NOMO-1 treated with DMSO at 0.1 percent for 48 hours (cell line): ENCODE results near the gene POLR2J2.
"Not testable (repeated sequence)": the region's sequence is repeated elsewhere in the genome, so short reads cannot be mapped to it uniquely, and the experiment has no call there.

Source experiments
- DNase-seq: peaks from one replicate; lab custom pipeline; 2025; ENCODE audit not compliant: unreplicated experiment; lab: John Stamatoyannopoulos, UW

POLR2J2 gene

DNA sequence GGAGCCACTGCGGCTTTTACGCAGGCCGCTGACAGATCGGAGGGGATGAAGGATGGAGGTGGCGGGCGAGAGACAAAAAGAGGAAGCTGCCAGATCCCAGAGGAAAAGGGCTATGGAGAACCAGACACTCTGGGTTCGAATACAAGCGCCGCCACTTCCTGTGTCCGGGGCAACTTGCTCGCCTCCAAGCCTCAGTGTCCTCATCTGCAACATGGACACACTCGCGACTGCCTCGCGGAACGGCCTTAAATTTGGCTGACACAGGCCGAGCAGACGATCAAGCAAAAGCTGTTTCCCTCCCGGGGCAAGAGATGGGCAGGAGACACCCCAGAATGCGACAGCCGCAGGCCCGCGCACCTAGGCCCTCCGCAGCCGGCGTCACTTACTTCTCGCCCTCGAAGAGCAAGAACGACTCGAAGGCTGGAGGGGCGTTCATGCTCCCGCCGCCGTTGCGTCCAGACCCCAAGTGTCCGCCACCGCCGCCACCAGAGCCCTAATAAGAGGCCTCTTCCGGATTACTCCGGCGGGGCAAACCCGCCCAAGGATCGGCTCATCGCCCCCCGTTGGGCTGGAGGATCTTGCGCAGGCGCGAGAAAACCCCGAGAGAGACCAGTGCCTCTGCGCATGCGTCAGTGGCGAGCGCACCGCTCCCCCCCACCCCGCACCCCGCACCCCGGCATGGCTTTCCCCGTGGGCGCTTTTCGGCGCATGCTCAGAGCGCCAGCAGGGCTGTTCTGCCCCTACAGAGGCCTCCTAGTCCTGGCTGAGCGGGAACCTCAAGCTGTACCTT lies at the start of gene POLR2J2:
POLR2J2 (minus strand) TSS at position 498 of the 790 bp plus-strand sequence; CDS start at position 436, 62 bp downstream.
- DNase-seq: not testable (repeated sequence)

DNA sequence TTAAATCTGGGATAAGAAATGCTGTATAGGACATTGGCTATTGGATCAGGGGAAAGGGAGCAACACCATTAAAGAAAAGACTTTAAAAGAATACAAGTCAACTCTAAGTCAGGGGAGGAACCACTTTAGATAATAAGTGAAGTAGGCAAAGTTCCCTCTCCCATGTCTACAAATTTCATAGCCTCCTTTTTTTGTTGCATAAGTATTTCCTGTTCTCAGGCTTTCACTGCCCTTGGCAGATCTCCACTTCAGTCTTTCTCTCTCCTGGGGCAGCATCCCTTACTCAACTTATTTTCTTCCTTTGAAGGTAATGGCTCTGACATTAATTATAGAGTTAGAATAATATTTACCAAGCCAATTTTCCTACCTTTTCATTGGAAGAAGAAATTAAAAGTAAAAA lies 47.0 kb upstream of the POLR2J2 start:
- peak; percentile 17 for DNase-seq

DNA sequence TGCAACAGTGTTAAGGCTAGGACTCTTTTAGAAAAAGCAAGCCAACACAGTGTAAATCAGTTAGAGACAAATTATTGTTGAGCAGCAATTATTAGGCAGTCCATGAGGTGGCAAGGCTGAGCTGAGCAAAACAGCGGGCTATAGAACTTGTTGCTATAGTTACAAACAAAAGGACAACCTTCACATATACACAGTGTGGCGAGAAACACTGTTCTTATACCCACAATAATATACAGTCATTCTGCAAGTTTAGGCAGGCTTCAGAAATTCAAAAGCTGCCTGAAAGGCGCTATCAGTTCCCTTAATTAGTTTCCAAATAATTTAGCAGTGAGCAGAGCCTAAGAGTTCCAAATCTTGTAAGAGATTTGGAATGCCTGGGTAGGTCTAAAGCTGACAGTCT lies 44.3 kb upstream of the POLR2J2 start:
- DNase-seq: peak; percentile 0

DNA sequence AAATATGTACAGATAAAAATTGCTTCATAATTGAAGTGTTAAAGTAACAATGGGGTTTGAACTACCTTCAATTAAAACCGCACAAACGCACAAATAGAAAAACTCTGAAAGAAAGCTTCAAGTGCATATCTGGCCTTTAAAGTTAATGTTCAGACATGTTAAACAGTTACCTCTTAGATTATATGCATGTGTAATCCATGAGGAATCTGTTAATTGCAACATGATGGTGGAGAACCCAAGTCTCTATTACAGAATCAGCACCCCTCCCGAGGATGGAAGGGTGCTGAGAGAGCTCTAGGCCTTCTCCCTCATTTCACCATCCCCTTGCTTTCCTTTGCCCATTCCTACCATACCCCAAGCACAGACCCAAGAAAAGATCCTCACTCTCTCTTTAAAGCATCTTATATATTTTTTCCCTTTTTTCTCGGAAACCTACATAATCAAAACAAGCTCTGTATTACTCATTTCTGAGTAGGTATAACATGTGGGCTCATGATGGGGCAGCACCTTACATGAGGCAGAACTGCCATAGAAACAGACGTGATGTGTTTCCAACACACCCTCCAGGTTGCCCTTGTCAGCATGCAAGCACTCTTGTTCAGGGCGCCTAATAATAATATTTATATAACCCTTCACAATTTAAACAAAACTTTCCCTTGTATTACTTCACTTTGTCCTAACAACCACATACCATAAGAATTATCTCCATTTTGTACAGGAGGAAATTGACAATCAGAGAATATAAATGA lies 43.5 kb upstream of the POLR2J2 start:
- DNase-seq: not testable (repeated sequence)

DNA sequence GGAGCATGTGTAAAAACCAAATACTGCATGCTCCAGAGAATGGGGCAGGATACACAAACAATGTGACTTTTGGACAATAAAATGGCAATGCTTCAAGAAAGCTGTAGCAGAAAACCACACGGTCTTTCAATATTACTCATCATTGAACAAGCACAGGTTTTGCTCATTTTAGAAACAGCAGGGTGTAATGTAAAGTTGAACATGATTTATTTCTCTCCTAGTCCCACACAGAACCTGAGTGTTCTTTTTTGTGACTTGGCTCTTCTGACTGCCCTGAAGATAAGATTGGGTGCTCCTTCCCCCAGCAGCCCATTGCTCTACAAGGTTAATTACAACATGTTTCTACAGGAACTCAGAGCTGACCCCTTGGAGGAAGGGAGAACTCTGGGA lies 42.2 kb upstream of the POLR2J2 start:
- DNase-seq: not testable (repeated sequence)

DNA sequence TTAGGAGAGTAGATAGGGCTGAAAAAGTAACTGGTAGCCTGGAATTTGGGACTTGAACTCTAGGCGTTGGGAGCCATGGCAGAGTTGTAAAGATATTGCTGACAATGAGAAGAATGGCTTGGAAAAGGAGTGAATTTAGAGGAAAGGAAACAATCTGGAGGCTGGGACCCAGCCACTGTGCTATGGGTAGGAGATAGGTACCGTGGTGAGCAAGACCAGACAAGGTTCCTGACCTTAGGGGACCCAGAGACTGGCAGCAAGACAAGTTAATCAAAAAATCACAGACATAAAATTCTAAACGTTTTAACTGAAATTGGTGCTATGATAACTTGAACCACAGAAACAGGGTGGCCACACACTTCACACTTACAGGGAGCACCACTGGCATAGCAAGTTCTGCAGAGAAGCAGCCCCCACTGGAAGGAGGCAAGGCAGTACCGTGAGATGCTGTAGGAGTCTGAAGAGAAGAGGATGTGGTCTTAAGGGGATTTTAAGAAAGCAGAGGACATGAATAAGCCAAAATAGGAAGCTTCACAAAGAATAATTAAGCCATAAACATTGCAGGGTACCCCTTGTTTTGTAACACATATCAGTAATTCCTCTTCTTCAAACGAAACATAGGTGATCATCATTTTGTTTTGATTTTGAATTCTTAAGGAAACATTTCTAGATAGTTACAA lies 41.7 kb upstream of the POLR2J2 start:
- DNase-seq: peak; percentile 68

DNA sequence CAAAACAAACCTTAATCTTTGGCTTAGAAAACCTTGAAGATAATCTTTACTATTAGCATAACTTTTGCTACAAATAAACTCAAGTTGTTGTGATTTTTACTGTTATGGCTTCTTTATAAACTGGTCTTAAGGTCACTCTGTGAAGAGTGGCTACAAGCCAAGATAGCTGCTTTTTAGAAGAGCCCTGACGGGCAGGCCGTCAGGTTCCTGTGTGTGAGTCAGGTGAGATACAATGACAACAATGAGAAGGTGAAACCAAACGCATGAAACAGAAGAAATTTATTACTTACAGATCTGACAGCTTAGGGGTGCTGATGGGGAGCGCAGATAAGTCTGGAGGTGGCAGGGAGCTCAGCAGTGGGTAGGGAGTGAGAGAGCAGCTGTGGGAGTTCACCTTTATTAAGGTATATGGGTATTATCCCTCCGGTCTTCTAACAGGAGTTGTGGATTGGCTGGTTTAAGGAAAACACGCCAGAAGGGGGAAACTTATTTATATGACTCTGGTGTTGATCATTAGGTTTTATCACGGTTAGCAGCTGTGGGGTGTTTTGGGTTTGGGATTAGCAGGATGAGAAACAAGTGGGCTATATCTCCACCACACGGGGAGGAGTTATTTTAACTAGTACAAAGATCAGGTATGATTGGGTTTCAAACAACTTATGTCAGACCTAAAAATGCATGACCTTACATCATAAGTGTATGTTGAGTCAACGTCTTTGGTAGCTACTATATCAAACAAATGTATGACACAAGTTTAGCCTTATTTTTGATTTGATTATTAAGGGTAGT lies 27.7 kb upstream of the POLR2J2 start:
- DNase-seq: not testable (repeated sequence)

DNA sequence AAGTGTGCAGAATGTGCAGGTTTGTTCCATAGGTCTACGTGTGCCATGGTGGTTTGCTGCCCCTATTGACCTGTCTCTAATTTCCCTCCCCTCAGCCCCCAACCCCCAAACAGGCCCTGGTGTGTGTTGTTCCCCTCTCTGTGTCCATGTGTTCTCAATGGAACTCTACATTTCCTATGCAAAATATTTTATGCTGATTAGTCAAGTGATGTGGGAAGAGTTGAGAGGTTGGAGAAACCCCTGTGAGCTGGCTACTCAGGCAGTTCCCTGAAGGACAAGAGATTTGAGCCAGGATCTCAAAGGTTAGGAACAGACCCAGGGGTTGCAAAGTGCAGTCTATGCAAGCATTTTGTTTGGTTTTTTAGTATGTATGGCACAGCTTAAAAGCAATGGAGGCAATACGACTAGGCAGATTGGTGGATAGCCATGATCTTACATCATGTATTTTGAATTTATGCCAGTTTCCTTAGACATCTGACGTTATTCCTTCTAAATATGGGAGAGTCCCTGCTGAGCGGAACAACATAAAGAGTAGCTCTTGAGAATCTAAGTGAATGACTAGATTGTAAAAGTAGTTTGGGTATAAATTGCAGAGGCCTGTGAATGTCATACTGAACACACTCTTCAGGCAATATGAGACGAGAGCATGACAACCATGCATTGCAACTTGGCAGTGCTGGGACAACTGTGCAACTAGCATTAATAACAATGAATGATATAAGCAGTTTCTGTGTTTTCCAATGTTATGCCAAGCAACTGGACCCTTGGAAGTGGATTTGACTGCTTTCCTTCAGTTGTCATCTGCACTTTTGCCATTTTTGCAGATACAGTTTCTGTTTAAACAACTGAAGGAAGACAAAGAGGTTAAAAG lies 26.4 kb upstream of the POLR2J2 start:
- not testable (repeated sequence) for DNase-seq

DNA sequence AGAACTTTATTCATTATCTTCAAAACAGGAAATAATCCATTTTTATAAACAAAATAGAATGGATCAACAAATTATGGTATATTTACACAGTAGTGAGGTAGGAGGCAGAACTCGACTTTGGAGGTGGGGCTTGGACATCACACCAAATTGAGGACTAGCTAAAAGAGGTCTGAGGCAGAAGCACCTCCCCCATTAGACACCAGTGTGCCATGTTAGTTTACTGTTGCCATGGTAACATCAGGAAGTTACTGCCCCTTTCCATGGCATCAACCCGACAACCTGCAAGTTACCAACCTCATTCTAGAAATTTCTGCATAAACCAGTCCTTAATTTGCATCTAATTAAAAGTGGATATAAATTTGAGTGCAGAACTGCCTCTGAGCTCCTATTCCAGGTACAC lies 24.5 kb upstream of the POLR2J2 start:
- not testable (repeated sequence) for DNase-seq

DNA sequence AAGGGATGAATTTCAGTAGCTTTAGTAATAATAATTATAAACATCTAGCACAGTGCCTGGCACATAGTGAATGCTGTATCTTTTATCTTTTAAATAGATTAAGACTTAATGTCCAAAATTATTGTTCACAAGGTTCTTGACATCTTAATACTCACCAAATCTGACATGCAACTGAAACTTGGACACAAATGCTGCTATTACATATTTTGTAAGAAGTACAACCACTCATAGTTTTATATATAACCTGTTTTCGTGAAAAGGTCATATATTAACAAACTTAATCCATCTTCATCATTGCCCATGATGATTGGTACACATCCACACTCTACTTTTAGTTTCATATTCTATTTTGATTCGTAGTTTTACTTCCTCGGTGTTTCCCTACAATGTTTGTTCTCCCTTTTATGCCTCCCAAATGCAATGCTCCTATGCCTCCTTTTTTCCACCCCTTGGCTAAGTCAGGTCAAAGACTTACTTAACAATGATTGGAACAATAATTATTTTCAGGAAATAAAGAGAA lies 23.6 kb upstream of the POLR2J2 start:
- DNase-seq: not testable (repeated sequence)

DNA sequence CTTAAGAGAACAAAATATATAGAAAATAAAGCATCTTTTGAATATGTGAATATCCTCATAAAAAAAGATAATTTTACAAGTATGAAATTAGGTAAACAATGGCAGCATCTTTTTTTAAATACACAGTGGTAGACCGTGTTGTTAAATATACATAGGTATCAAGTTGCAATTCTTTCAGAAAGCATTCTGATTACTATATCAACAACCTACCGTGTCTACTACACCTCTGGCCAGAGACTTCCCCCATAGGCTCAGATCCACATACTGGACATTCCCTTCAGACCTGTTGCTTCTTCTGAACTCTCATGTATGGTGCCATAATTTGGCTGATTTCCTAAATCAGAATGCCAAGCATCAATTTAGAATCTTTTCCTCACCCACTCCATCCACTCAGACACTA lies 22.5 kb upstream of the POLR2J2 start:
- DNase-seq: not testable (repeated sequence)

DNA sequence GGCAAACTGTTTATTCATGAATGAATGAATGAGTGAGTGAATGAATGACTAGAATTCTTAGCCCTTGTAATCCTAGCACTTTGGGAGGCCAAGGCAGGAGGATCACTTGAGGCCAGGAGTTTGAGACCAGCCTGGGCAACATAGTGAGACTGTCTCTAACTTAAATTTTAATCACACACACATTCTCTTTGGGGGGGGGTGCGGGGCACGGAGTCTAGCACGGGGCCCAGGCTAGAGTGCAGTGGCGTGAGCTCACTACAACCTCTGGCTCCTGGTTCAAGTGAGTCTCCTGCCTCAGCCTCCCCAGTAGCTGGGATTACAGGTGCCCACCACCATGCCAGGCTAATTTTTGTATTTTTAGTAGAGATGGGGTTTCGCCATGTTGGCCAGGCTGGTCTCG lies 19.1 kb upstream of the POLR2J2 start:
- not testable (repeated sequence) for DNase-seq

DNA sequence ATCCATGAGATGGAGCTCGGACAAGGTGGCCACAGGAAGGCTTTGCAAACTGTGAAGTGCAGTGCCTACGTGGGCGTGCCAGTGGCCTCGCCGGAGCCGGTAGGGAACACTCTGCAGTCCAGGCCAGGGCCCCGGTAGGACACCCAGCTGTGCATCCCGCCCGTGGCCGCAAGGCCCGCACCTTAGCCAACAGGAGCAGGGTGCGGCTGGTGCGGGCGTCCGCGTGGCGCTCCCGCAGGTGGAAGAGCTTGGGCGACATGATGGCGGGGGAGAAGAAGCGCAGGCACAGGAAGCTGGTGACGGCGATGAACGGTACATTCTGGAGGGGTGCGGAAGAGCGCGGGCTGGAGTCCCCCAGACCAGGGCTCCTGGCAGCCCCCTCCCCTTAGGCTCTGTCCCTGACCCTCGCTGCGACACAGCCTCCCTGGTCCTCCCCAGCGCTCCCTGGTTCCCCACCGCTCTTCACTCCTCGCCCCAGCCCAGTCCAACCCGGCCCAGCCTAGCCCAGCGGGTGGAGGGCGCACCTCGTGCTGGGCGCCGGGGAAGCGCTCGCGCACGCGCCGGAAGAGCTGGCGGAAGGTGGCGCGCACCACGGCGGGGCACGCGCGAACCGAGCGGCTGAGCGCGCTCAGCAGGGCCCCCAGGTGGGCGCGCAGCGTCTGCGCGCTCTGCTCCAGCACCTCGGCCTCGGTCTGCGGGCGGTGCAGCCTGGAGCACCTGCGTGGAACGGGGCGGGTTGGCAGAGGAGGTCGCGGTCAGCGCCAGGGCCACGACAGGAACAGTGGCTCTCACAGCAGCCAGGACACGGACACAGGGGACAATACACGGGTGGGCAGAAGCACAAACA lies 18.2 kb upstream of the POLR2J2 start:
- not testable (repeated sequence) for DNase-seq

DNA sequence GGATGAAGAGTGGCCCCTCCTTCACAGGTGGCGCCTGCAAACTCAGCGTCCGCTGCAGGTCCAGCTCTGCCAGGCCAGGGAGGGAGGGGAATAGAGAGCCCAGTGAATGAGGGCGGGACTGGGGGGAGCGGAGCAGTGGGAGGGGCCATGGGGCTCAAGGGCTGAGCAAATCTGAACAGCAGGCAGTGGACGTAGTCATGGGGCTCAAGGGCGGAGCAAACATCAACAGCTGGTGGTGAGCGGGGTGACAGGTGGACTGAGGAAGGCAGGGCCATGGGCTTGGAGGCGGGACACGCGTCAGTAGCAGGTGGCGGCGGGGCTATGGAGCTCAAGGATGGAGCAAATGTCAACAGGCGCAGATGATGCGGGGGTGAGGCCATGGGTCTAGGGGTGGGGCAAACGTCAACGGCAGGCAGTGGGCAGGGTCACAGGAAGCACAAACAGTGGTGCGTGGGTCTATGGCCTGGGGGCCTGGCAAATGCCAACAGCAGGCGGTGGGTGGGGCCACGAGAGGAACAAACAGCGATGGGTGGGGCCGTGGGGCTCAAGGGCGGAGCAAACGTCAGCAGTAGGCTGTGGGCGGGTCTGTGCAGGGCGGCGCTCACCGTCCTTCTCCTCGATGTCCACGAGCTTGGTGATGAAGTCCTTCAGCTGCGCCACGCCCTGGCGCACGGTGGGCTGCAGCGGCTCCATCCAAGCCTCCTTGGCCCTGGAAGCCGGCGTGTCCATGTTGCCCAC lies 17.0 kb upstream of the POLR2J2 start:
- not testable (repeated sequence) for DNase-seq

DNA sequence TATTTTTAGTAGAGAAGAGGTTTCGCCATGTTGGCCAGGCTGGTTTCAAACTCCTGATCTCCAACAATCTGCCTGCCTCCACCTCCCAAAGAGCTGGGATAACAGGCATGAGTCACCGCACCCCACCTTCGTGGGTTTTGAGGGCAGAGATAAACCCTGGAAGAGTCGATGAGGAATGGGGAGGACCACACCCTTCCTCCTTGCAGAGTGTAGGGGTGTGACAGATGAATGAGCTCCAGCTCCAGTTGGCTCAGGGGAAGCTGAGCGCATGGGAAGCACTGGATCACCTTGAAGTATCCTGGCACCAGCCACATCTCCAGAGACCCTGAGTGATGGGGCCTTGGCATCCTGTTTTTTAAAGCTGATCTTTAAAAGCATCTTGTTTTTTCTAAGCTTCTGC lies 11.1 kb upstream of the POLR2J2 start:
- DNase-seq: not testable (repeated sequence)

DNA sequence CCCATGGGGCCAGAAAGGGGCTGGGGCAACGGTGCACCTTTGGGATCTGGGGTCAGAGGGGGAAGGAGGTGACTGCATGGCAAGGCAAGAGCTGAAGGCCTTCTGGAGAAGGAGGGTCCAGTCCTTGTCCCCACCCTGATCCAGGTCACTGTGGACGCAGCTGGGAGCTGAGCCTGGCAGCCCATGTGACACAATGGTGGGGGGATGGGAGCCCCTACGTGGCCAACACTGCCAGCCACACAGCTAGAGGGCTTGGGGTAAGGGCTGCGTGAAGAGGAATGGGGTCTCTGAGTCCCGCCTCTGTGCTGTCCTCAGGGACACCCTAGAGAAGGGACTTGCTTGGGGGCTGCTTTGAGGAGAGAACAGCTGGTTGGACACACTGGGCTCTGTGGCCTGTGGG lies 9.3 kb upstream of the POLR2J2 start:
- not testable (repeated sequence) for DNase-seq

DNA sequence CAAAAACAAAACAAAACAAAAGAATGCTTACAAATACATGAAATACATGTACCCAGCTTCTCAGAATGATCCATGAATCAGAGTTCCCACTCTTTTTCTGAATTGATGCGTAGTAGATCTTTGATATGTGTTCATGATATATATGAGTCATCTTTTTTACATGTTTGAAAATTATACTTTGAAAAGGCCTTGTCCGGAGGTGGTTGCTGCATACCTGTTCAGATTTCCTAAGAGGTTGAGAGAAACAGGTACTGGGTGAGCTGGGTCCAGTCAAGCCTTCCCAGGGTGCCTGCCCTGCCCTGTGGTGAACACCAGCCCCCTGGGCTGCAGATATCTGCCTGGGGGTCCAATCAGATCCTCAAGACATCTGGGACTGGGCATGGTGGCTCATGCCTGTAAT lies 4.1 kb upstream of the POLR2J2 start:
- DNase-seq: not testable (repeated sequence)

DNA sequence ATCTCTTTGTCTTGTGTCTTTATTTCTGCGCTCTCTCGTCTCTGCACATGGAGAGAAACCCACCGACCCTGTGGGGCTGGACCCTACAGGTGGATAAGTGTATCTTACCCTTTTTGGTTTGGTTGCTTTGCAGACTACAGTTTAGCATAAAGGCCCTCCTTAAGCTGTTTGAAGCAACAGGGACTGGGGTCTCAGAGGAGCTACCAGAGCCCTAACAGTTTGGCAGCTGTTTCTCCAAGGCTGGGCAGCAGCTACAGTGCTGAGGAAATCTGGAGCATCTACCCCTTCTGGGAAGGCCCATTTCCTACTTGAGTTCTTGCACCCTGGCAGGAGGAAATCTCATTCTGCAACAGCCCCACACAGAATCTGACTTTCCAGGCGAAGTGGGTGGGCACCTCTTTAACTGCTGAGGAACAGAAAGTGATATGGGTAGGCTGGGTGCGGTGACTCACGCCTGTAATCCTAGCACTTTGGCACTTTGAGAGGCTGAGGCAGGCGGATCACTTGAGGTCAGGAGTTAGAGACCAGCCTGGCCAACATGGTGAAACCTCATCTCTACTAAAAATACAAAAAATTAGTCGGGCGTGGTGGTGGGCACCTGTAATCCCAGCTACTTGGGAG lies 2.1 kb upstream of the POLR2J2 start:
- not testable (repeated sequence) for DNase-seq
